Thyroid gland (tissue), 4 donors: ENCODE results near the gene ABR.

Source experiments
- POLR2A ChIP-seq, 2 donors: fragments of 450-650 bp; IDR thresholded peaks; one replicate each; pipeline ENCODE4 v1.6.1; 2017; ENCODE audit warnings: antibody characterized with exemption in 2 of 2, mild to moderate bottlenecking in 2 of 2, moderate library complexity in 1 of 2
- TF ChIP-seq, protein P1 (sequence below), 6 experiments: fragments of 200-600 bp in 3 of 6; fragments of 450-650 bp in 3 of 6; sonication (generic) in 3 of 6; IDR thresholded peaks; one replicate each; pipeline ENCODE4 v1.5.1; 2016 to 2019; ENCODE audit warnings: antibody characterized with exemption in 6 of 6, mild to moderate bottlenecking in 2 of 6, inconsistent platforms in 1 of 6, moderate library complexity in 1 of 6

DNA sequence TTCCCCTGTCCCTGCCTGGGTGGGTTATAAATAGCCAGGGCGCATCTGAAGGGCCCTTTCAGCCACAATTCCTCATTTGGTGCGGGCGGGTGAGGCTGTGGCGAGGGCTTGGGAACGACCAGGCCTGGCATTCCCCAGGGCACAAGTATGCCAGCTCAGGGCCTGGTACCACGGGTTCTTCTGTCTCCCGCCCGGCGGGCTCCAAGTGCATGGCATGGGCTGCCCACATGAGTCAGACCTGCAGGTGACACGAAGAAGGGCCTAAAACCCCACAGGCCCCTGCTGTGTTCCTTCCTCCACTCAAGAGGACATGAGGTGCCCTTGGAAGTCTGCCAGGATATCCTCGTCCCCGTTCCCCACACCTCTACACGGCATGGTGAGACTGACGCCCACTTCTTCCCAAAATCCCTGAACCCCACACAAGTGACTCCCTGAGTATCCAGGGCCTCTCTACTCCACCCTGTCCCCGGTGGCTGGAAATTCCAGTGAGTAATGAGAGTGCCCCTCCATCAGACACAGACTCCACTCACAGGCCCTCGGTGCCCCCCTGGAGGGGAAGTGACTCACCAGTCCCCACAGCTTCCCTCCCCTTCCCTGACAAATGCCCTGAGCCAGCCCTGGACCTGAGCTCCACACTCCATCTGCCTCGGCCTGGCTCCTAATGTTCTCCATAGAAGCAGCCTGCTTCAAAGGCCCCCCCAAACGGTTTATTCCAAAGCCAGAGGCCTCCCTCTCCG lies 68.8 kb downstream of the ABR start:
- TF ChIP-seq, protein P1, sequence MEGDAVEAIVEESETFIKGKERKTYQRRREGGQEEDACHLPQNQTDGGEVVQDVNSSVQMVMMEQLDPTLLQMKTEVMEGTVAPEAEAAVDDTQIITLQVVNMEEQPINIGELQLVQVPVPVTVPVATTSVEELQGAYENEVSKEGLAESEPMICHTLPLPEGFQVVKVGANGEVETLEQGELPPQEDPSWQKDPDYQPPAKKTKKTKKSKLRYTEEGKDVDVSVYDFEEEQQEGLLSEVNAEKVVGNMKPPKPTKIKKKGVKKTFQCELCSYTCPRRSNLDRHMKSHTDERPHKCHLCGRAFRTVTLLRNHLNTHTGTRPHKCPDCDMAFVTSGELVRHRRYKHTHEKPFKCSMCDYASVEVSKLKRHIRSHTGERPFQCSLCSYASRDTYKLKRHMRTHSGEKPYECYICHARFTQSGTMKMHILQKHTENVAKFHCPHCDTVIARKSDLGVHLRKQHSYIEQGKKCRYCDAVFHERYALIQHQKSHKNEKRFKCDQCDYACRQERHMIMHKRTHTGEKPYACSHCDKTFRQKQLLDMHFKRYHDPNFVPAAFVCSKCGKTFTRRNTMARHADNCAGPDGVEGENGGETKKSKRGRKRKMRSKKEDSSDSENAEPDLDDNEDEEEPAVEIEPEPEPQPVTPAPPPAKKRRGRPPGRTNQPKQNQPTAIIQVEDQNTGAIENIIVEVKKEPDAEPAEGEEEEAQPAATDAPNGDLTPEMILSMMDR (IDR thresholded peaks at IDR 0.05), result no peak
- no peak for TF ChIP-seq POLR2A (IDR thresholded peaks at IDR 0.05)
